HG02623 (cell line): Measurements from ENCODE around the gene ATL2.
A peak's percentile ranks its signal among the peaks of the same experiment; 100 is the strongest.
"Not testable (repeated sequence)": the region's sequence is repeated elsewhere in the genome, so short reads cannot be mapped to it uniquely, and the experiment has no call there.

Experiments
- ATAC-seq: cut with Tn5 transposase; IDR thresholded peaks from one replicate; pipeline ENCODE4 v1.9.1; 2021; ENCODE audit warnings: moderate library complexity; ENCODE audit not compliant: unreplicated experiment

ATL2 gene

DNA sequence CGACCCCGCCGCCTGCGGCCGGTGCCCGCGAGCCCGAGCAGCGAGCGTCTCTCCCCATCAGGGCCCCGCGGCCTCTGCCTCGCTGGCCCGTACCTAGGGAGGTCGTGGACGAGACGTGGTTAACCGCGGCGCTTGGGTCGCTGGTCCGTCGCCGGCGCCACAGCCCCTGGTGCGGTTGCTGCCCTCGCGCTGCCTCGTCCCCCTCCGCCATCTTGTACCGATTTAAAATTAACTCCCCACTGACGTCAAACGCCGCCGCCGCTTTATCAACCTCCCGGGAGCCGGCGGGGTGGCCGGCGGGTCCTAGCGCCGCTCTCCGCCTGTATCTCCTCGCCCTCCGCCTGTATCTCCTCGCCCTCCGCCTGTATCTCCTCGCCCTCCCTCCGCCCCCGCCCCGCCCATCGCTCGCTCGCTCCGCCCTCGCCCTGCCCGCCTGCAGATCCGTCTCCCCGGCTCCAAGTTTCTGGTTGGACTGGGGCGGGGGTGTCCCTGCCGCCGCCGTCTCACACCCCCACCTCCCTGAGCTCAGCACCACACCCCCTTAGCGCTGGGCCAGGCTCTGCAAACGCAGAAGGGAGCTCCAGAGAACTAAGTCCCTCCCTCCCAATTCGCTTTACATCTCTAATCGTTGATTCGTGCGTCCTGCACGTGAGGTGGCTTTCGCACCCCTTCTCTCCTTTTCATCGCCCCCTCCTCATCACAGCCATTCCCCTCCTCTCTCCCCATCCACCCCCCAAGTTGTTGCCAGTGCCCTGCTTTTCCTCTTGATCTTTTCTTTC is at the start of gene ATL2:
ATL2 (minus strand) TSS at position 224 of the 779 bp plus-strand sequence; CDS start at position 211, 13 bp downstream.
- ATAC-seq: peak; percentile 79

DNA sequence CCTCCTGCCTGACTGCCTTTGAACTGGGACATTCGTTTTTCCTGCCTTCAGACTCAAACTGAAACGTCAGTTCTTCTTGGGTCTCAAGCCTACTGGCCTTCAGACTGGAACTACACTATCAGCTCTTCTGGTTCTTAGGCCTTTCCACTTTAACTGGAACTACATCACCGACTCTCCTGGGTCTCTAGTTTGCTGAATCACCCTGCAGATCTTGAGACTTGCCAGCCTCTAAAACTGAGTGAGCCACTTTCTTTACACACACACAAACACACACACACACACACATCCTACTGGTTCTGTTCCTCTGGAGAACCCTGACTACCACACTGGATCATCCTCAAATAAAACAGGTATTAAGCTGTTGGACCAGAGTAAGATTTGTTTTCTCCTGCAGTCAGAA is 46.7 kb upstream of the ATL2 start:
- no peak for ATAC-seq

DNA sequence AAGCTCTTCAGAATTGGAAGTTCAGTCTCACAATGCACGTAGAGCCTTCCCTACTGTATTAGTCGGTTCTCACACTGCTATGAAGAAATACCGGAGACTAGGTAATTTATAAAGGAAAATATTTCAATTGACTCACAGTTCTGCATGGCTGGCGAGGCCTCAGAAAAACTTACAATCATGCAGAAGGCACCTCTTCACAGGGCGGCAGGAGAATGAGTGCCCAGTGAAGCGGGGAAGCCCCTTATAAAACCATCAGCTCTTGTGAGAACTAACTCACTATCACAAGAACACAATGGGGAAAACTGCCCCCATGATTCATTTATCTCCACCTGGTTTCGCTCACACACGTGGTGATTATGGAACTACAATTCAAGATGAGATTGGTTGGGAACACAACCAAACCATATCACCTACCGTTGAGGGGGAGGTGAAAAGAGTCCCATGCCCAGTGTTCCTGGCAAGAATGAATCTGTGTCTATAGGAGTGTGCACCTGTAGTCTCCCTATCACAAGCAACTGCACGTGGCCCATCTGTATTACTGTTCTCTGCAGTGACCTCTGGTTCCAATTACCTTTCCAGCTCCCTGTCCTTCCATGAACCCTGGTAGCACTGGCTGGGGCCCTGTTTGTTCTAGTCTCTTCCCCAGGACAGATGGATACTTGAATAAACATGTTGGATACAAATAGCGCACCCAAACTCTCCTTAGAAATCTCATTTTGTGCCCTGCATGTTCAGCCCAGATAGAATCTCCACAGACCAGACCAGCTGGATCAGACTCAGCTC is 44.4 kb upstream of the ATL2 start:
- no peak for ATAC-seq

DNA sequence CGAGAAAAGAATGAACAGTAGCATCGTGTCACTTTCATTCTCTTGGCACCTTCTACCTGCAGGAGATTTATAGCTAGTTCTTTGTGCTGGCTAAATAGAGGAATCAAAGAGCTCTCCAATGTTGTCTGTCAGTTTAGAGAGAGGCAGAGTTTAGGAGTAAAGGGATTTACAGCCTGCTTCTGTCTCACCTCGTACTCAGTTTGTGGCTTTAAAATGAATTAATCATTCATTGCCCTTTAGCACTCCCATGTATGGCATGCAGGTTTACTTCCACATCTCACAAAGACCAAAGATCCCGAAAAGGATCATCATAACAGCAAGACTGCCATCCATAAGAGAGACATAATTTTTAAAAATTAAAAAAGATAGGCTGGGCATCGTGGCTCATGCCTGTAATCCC is 42.4 kb upstream of the ATL2 start:
- no peak for ATAC-seq

DNA sequence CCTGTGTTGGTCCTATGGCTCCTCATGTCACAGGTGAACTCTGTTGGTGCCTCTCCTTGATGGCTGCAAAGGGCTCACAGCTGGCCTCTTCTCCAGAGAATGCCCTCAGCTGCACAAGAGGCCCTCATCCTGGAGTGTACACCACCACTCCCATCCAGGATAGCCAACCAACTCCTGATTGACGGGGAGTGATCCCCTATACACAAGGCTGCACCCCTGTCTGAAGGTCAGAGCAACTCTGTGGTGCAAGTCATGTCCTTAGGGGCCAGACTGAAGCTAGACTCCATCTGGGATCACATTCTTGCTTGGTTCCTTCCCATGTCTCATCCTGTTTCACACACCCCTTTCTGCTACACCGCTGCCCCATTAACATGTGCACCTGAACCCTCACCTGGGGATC is 41.7 kb upstream of the ATL2 start:
- no peak for ATAC-seq

DNA sequence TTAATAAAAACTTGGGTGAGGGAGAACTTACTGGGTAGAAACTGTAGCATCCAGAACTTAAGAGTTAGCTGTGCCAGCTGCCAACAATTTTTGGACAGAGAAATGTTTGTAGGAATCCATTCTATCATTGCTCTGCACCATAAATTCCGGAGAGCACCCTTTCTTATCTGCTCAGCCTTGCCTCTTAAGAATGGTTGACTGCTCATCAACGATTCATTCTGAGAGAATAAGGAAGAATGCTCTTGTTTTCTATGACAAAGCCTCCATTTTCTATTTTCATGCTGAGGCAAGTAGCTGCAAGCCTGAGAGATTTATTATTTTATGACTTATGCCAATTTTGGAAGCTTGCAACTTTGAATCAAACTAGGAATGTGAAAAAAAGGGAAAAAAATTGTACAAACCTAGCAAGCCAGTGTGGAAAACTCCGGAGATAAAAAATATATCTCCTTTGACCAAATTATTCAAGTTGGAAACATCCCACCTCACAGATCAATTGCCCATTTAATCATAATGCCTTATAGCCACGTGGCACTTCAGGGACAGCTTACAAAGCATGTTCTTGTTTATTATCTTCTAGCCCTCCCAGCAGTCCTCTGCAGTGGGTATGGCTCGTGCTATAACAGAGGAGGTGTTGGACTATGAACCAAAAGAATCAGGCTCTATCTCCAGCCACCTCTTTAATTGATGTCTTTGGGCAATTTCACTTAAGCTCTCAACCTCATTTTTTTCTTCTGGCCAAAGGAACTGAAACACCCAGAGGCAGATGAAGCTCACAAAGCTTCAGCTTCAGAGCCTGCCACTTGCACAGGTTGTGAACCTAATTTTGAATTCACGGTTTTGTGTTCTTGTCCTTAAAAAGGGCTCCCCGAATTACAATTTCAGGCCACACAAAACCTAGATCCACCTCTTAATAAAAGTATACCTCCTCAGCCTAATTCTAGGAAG is 40.9 kb upstream of the ATL2 start:
- no peak for ATAC-seq

DNA sequence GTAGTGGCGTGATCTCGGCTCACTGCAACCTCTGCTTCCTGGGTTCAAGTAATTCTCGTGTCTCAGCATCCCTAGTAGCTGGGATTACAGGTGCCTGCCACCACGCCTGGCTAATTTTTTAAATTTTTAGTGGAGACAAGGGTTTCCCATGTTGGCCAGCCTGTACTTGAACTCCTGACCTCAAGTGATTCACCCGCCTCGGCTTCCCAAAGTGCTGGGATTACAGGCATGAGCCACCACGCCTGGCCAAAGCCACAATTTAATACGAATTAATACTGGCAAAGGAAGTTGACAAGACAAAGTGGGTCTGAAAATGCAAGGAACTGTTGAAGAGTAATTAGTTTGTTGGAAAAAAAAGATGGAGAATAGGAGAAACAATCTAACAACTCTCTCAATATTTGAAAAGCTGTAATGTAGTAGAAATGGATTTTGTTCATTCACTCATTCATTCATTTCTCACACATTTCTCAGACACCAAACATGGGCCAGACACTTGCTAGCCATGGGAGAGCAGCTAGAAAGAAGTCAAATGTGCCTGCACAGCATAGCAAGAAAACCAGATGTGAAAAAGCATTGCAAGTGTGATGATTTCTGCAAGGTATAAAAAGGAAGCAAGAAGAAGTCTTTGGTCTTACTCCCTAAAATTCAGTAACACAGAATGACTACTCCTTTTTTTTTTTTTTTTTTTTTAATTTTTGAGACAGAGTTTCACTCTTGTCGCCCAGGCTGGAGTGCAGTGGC is 39.4 kb upstream of the ATL2 start:
- ATAC-seq: no peak

DNA sequence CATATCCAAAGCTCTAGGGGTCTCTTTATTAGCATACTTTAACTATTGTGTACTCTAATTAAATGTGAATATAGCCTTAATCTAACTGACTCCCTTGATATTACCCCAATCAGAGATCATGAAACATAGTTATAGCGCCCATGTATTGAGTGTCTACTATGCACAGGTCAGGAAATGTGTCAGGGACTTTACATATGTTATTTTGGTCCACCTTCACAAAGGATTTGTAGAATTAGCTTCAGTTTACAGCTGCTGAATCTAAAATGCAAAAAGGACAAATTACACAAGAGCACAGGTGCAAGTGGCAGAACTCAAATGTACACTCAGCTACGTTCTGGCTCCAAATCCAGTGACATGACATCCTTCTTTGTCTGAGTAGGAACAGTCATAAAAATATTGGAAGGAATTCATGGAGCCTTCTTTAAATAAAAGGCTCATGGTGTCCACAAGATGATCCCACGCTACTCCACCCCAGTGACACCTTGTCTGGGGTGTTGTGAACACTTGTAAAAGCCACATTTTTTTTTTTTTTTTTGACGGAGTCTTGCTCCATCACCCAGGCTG is 38.7 kb upstream of the ATL2 start:
- ATAC-seq: no peak

DNA sequence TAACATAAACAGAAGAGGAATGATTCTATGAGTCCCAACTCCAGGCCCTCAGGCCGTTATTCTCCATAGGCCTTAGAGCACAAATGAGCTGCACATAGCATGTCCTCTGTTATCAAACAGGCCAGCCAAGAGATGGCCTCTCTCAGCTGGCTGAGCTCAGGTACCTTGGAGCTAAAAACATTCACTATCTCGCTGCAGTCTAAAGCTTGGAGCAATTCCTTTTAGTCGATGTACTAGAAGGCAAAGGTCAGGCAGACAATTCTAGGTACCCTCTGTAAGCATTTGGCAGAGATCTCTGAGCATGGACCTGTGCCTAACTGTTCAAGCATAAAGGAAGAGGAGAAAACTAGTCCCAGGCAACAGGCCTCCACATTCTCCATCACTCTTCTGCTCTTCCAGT is 38.0 kb upstream of the ATL2 start:
- no peak for ATAC-seq

DNA sequence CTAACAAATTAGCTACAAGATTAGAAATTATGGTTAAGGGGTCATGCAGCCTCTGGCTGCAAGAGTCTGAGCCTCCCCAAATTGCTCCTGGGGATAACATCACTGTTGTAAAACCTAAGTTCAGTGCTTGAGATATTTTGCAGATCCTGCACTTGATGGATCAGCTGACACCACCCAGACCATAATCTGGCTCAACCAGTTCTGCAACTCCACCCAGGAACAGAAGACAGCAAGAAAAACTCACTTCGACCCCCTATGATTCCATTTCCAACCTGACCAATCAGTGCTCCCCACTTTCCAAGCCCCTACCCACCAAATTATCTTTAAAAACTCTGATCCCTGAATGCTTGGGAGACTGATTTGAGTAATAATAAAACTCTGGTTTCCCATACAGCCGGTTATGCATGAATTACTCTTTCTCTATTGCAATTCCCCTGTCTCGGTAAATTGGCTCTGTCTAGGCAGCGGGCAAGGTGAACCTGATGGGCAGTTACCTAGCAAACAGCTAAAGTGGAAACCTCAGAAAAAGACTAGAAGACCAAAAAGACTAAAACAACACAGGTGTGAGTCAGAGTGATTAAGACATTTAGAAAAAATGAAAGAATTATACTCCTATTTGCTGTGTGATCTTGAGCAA is 35.3 kb upstream of the ATL2 start:
- not testable (repeated sequence) for ATAC-seq

DNA sequence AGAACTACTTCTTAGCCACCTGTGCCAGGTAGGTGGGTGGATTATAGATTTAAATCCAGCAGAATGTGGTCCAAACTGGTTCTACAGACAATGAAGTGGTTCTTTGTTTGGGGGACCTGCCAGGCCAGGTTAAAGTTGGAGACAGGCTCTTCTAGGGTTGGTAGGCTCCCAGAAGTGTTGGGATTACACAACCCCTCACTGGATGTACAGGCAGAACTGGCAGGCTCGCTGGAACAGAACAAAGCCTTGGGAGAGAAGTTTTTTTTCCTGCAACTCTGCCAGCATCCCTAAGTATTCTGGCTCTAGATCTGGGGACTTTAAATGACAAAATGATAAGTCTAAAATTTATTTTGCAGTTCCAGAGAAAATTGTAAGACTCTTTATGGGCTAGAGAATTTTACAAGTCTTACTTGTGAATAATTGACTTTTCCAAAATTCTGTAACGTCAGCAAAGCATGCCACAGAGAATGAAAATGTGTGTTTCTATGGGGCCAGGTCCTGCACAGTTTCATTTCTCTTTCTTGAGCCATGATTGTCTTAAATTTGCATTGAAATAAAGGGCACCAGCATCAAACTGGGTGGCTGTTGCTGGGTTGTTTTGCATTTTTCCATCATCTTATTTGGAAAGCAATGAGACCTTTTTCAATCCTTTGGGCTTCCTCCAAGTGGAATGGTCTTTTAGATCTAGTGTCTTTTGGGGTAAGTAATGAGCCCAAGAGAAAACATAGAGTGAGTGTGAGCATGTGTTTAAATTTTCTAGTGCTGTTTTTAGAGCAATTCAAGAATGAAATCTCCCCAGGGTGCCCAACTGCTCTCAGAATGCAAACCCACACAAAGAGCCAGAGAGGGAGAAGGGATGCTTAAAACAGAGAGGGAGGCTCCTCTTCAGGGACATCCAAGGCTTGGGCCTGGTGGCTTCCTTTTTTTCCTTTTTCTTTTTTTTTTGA is 32.4 kb upstream of the ATL2 start:
- ATAC-seq: peak; percentile 65

DNA sequence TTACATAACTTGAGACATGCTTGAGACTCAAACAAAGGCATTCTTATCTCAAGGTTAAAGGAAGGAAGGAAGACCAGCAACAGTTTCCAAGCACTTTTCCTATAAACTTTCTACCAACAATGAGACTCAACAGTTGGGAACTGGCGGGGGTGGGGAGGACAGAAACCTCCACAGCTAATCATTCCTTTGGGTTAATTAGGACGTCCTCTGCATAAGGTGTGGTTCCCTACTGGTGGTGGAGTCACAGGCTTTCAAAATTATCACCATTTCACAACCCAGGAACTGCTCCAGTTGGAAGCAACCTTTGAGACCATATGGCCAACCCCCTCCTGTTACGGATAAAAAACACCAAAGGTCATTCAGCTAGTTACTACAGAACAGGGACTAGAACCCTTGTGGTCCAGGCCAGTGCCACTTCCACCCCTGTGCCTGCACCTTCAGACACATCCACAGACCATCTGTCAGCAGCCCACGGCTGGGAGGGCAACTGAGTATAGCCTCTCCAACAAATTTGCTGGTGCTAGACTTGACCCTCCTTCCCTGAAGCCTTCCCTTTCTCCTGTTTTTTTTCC is 30.1 kb upstream of the ATL2 start:
- no peak for ATAC-seq

DNA sequence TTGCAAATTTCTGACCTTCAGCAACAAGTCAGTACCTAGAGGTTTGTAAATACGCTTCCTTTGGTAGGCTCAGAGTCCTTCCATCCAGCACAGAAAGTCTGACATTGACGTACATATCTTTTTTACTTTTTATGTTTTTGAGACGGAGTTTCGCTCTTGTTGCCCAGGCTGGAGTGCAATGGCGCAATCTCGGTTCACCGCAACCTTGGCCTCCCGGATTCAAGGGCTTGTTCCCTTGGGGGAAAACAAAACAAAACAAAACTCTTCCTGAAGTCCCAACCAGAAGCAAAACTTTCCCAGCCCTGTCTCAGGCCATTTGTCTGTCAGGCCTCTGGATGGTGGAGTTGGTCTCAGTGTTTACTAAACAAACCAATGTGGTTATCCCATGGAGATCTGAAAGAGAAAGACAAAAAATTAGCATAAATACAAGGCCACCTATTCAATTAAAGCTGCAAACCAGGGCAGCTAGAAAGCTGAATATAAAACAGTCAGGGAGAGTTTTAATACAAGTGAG is 29.6 kb upstream of the ATL2 start:
- no peak for ATAC-seq

DNA sequence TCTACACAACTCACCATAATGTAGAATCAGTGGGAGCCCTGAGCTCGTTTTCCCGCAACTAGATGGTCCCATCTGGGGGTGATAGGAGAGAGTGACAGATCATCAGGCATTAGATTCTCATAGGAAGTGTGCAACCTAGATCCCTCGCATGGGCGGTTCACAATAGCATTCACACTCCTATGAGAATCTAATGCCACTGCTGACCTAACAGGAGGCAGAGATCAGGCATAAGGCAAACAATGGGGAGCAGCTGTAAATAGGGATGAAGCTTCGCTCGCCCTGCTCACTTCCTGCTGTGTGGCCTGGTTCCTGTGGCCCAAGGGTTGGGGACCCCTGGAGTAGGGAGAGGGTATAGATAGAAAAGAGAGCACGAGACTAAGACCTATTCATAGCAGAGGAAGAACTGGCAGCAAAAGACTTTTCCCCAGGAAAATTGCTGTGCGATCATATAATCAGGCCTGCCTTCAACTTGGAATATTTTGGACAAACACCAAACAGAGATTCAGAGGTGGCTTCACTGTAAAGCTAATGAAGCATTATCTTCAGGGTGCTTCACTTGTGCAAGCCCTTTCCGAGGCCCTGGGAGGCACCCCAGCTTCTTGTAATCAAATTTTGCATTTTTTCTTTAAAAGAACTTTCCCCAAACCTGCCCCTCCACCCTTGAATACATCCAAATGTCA is 29.0 kb upstream of the ATL2 start:
- no peak for ATAC-seq

DNA sequence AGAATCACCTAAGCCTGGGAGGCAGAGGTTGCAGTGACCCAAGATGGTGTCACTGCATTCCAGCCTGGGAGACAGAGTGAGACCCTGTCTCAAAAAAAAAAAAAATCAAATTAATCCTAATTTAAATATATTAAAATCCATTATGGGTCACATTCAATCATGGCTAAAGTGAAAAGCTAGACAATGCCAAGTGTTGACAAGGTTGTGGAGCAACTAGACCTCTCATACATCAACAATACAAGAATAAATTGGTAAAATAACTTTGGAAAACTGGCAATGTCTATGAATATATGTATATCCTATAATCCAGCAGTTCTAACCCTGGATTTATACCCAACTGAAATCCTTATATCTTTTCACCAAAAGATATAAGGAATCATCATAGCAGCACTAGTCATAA is 23.4 kb upstream of the ATL2 start:
- no peak for ATAC-seq

DNA sequence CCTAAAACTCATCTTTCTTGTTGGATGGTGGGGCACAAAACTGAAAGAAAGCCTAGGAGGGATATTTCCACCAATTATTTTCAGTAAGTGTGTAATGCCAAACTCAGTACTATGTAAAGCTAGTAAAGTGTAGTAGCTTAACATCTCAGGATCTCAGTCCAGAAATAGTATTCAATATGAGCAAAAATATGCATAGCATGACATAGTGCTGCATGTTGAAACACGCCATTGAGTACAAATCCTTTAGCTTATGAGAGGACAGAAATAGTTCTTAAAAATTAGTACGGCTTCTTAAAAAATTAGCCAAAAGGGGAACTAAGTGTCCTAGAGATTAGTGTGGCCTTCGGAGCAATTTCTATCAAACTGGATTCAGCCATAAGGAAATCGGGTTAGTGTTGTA is 21.7 kb upstream of the ATL2 start:
- ATAC-seq: no peak

DNA sequence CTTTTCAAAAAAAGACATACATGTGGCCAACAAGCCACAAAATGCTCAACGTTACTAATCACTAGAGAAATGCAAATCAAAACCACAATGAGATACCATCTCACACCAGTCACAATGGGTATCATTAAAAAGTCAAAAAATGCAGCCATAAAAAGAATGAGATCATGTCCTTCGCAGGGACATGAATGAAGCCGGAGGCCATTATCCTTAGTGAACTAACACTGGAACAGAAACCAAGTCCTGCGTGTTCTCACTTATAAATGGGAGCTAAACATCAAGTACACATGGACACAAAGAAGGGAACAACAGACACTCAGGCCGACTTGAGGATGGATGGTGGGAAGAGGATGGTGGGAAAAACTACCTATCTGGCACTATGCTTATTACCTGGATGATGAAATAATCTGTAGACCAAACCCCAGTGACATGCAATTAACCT is 17.8 kb upstream of the ATL2 start:
- no peak for ATAC-seq
